ENCODE measurements around the gene CPLANE2.

Gene CPLANE2

DNA sequence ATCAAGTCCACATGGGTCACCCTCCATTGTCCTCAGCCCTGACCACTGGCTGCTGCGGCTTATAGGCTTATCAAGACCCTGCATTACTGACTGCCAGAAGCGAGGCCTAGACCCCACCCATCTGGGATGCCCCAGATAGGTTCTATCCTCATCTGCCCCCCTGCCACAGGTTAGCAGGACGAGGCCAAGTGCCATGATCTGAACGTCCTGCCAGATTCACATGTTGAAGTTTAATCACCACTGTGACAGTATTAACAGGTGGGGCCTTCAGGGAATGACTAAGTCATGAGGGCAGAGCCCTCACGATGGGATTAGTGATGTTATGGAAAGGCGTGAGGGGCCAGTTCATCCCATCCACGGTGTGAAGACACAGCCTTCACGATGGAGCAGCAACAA lies 6.2 kb upstream of the CPLANE2 start:
- H3K27me3 Mint-ChIP-seq (ENCODE audit: low read depth): peaks cover 5% of the 10 kb centered on the region
- H3K9me3 Mint-ChIP-seq: no peaks in the 10 kb centered on the region
- TF ChIP-seq, protein P1, sequence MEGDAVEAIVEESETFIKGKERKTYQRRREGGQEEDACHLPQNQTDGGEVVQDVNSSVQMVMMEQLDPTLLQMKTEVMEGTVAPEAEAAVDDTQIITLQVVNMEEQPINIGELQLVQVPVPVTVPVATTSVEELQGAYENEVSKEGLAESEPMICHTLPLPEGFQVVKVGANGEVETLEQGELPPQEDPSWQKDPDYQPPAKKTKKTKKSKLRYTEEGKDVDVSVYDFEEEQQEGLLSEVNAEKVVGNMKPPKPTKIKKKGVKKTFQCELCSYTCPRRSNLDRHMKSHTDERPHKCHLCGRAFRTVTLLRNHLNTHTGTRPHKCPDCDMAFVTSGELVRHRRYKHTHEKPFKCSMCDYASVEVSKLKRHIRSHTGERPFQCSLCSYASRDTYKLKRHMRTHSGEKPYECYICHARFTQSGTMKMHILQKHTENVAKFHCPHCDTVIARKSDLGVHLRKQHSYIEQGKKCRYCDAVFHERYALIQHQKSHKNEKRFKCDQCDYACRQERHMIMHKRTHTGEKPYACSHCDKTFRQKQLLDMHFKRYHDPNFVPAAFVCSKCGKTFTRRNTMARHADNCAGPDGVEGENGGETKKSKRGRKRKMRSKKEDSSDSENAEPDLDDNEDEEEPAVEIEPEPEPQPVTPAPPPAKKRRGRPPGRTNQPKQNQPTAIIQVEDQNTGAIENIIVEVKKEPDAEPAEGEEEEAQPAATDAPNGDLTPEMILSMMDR (IDR thresholded peaks at IDR 0.05; ENCODE audit: unreplicated experiment in 3 of 3): no peak
- no peak overlapping the region for H3K4me3 Mint-ChIP-seq
- H3K27ac Mint-ChIP-seq: no peak overlapping the region
- H3K36me3 Mint-ChIP-seq (ENCODE audit: low read depth): peaks cover 6% of the 10 kb centered on the region
- peaks cover 27% of the 10 kb centered on the region for H3K4me1 Mint-ChIP-seq

DNA sequence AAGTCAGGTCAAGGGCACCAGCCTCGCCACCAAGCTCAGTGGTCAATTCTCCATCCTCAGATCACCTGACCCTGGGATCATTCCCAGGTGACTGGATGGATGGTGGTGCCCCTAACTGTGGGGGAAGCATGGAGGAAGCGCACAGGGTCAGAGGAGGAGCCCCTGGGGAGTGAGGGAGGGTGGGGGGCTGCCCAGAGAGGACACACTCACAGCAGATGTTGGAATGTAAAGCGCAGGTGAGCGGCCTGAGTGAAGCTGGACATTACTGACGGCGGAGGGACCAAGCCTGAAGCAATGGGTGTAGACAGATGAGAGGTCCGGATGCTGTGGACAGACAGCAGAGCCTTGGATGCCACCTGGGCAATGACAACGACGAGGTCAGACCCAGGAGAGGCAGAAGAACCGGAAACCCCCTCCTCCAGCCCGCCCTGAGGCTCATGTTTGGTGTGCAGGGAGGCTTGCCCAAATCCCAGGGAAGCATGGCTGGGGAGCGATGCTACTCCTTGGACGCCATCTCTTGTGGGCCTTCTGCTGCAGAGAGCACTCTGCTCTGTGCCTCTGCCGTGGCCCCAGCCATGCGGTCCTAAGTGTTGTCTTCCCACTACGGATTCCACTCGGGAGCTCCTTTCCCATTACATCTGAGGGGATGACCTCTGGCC lies 5.7 kb upstream of the CPLANE2 start:
- H3K4me1 Mint-ChIP-seq: peaks cover 23% of the 10 kb centered on the region
- no peak overlapping the region for H3K27ac Mint-ChIP-seq
- TF ChIP-seq, protein P1 (IDR thresholded peaks at IDR 0.05; ENCODE audit: unreplicated experiment in 3 of 3): no peak
- H3K9me3 Mint-ChIP-seq: no peaks in the 10 kb centered on the region
- peaks cover 6% of the 10 kb centered on the region for H3K36me3 Mint-ChIP-seq (ENCODE audit: low read depth)
- H3K27me3 Mint-ChIP-seq (ENCODE audit: low read depth): peaks cover 5% of the 10 kb centered on the region
- no peak overlapping the region for H3K4me3 Mint-ChIP-seq

DNA sequence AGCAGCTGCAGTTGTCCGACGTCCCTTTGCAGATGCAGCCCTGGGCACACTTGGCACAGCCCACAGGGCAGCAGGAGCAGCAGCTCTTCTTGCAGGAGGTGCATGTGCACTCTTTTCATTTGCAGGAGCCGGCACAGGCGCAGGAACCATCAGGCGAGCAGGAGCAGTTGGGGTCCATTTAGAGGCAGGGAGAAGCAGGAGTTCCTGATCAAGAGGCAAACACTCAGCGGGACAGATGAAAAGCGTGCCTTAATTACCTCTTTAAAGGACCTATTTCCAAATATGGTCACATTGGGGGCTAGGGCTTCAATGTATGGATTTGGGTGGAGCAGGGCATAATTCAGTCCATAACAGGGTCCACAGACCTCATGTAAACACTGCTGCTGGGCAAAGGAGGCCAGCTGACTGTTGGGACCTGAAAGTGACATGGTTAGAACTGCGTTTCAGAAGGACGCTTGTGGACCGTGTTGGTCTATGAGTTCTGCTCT lies 4.3 kb upstream of the CPLANE2 start:
- Mint-ChIP-seq H3K4me3 (no peak overlapping the region), H3K27me3 (ENCODE audit: low read depth) (peaks cover 5% of the 10 kb centered on the region), H3K4me1 (peaks cover 22% of the 10 kb centered on the region), H3K9me3 (no peaks in the 10 kb centered on the region), H3K36me3 (ENCODE audit: low read depth) (no peaks in the 10 kb centered on the region), H3K27ac (peak overlapping the region in 1 of 3 experiments; percentile 36)
- TF ChIP-seq, protein P1 (IDR thresholded peaks at IDR 0.05; ENCODE audit: unreplicated experiment in 3 of 3): no peak

DNA sequence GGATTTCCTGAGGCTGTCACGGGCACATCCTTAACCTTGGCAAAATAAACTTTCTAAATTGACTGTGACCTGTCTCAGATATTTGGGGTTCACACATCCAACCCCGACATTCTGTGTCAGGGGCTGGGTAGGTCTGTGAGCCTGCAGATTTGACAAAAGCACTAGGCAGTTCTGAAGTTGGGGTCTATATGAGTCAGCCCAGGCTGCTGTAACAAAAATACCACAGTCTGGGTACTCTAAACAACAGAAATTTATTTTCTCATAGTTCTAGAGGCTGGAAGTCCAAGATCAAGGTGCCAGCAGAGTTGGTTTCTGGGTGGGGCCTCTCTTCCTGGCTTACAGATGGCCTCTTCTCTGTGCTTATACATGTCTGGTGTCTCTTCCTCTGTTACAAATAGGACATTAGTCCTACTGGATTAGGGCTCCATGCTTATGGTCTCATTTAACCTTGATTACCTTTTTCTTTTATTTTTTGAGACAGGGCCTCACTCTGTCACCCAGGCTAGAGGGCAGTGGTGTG lies 3.0 kb upstream of the CPLANE2 start:
- H3K36me3 Mint-ChIP-seq (ENCODE audit: low read depth): no peaks in the 10 kb centered on the region
- H3K4me3 Mint-ChIP-seq: peak overlapping the region in 1 of 3 experiments; percentile 14
- H3K4me1 Mint-ChIP-seq: peaks cover 26% of the 10 kb centered on the region
- TF ChIP-seq, protein P1 (IDR thresholded peaks at IDR 0.05; ENCODE audit: unreplicated experiment in 3 of 3): no peak
- H3K27me3 Mint-ChIP-seq (ENCODE audit: low read depth): peaks cover 5% of the 10 kb centered on the region
- peak overlapping the region in 1 of 3 experiments; percentile 66 for H3K27ac Mint-ChIP-seq
- no peaks in the 10 kb centered on the region for H3K9me3 Mint-ChIP-seq

DNA sequence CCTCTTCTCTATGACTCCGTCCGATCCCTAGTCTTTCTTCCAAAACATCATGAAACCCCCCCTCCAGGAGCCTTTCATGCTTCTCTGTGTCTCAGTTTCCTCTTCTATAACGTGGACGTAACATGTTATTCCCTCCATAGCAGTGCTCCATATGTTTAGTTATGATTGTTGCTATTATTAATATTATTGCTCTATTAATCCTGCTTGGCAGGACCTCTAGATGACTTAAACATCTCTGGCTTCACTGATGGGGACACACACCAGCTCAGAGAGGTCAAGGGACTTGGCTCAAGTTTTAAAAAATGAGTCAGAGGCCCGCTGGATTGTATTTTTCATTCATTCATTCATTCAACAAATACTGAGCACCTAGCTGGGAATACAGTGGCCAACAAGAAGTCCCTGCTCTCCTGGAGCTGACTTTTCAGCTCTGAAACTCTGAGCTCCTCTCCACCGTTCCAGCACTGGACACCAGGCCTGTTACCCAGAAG lies 404 bp upstream of the CPLANE2 start:
- TF ChIP-seq, protein P1 (IDR thresholded peaks at IDR 0.05; ENCODE audit: unreplicated experiment in 3 of 3): no peak
- H3K4me1 Mint-ChIP-seq: peaks cover 21% of the 10 kb centered on the region
- H3K36me3 Mint-ChIP-seq (ENCODE audit: low read depth): no peaks in the 10 kb centered on the region
- H3K27me3 Mint-ChIP-seq (ENCODE audit: low read depth): peaks cover 5% of the 10 kb centered on the region
- peak overlapping the region; percentile 71 to 88 (median 82) for H3K27ac Mint-ChIP-seq
- H3K9me3 Mint-ChIP-seq: no peaks in the 10 kb centered on the region
- H3K4me3 Mint-ChIP-seq: peak overlapping the region; percentile 87 to 91 (median 88)
